OCI-LY3 (cell line): ENCODE measurements around the gene RCN2.

Experiments
- EZH2phosphoT487 ChIP-seq: fragments of 200-600 bp; shearing (Covaris generic); IDR thresholded peaks from 2 replicates; pipeline ENCODE4 v1.6.1; 2018; ENCODE audit warnings: antibody characterized with exemption, mixed run types, low read depth
- TF ChIP-seq, protein P1 (sequence below): fragments of 200-600, 300-600 bp; sonication (generic); IDR thresholded peaks from 2 replicates; pipeline ENCODE4 v1.5.1; 2014; ENCODE audit warnings: antibody characterized with exemption, low read length, low read depth

- TF ChIP-seq, protein P1, sequence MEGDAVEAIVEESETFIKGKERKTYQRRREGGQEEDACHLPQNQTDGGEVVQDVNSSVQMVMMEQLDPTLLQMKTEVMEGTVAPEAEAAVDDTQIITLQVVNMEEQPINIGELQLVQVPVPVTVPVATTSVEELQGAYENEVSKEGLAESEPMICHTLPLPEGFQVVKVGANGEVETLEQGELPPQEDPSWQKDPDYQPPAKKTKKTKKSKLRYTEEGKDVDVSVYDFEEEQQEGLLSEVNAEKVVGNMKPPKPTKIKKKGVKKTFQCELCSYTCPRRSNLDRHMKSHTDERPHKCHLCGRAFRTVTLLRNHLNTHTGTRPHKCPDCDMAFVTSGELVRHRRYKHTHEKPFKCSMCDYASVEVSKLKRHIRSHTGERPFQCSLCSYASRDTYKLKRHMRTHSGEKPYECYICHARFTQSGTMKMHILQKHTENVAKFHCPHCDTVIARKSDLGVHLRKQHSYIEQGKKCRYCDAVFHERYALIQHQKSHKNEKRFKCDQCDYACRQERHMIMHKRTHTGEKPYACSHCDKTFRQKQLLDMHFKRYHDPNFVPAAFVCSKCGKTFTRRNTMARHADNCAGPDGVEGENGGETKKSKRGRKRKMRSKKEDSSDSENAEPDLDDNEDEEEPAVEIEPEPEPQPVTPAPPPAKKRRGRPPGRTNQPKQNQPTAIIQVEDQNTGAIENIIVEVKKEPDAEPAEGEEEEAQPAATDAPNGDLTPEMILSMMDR, result no peak
- no peak for TF ChIP-seq EZH2phosphoT487
Measured at GRCh38 chr15:76982756-76983155, 51.2 kb downstream of the RCN2 start.
